GM12892 (cell line): ENCODE results near the gene RARRES2.

Experiments used
- POLR2A ChIP-seq: IDR thresholded peaks from 2 replicates; pipeline ENCODE4 v1.6.1; 2011; ENCODE audit warnings: low read depth, low read length, control low read depth
- TAF1 ChIP-seq: IDR thresholded peaks from 2 replicates; pipeline ENCODE4 v1.6.1; 2011; ENCODE audit warnings: low read depth, mild to moderate bottlenecking, control low read depth, low read length, borderline replicate concordance

DNA sequence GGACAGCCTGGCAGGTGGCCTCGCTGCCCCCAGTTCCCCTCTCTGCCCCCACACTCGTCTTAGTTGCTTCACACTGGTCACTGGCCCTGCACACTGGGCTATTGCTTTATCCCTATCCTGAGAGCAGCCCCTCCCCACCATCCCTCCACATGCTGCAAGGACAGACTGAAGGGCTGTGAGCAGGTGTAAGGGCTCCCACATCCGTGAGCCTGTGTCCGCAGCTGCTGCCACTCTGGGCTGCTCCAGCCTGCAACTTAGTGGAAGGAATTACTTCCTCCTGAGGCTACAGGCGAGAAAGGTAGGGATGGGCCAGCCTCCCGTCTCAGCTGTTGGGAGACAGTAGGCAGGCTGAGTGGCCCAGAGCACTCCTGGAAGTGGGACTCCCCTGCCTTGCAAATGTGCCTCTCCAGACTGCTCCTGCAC, 3.8 kb downstream of the RARRES2 start:
- TF ChIP-seq POLR2A (no peak), TAF1 (no peak)
